GM19468 (cell line): ENCODE measurements around the gene EPHA2.
"Not testable (repeated sequence)": the region's sequence is repeated elsewhere in the genome, so short reads cannot be mapped to it uniquely, and the experiment has no call there.

Experiments
- ATAC-seq: cut with Tn5 transposase; IDR thresholded peaks from one replicate; pipeline ENCODE4 v1.9.1; 2021; ENCODE audit warnings: mild to moderate bottlenecking, moderate library complexity, moderate number of reproducible peaks; ENCODE audit not compliant: unreplicated experiment; ENCODE audit errors: extremely low read depth

The EPHA2 gene

DNA sequence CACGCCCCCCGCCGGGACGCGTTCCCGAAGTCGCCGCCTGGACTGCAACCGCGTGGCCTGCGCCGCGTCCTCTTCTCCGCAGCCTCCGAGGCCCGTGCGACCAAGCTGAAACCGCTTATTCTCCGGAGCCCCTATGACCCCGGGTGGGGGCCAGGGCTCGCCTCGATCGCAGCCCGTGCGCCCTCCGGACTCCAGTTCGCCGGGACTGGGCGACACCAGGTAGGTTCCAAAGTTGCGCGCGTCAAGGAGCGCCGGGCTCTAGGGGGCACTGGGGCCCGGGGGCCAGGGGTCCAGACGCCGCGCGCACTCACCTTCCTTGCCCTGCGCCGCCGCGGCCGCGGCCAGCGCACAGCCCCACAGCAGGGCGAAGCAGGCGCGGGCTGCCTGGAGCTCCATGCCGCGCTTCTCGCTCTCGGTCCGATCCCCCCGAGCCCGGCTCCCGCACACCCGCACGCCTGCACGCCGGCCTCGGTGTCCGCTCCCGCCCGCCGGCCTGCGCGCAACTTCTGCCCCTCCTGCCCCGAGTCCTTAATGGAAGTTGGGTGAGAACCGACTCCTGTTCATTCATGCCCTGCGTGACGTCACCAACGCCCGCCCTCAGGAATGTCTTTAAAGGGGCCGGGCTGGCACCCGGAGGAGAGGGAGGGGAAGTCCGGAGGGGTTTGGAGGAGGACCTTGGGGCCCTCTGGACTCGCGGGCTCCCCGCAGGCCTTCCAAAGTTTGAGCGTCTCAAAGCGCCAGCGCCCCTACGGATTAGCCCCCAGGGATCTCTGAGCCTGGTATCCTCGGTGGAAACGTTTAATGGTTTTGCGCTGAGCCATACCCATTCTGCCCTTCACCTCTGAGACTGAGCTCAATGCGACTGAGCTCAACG is at the start of gene EPHA2:
TSS of gene EPHA2 (minus strand) at position 533 of the 874 bp plus-strand sequence. CDS start at position 396, 137 bp downstream.
- ATAC-seq, result no peak

DNA sequence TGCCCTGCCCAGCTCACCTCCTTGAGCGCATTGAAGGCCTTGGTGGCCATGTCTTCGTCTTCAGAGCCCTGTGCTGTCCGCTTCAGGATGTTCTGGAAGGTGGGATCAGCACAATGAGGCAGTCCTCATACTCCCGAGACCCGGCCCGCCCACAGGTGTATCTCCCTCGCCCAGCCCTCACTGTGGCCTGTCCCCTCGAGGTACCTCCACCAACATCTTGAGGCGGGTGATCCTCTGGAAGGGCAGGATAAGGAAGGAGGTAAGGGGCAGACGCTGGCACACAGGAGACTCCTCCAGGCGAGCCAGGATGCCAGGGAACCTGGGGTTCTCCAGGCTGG is 49.4 kb upstream of the EPHA2 start:
- no peak for ATAC-seq

DNA sequence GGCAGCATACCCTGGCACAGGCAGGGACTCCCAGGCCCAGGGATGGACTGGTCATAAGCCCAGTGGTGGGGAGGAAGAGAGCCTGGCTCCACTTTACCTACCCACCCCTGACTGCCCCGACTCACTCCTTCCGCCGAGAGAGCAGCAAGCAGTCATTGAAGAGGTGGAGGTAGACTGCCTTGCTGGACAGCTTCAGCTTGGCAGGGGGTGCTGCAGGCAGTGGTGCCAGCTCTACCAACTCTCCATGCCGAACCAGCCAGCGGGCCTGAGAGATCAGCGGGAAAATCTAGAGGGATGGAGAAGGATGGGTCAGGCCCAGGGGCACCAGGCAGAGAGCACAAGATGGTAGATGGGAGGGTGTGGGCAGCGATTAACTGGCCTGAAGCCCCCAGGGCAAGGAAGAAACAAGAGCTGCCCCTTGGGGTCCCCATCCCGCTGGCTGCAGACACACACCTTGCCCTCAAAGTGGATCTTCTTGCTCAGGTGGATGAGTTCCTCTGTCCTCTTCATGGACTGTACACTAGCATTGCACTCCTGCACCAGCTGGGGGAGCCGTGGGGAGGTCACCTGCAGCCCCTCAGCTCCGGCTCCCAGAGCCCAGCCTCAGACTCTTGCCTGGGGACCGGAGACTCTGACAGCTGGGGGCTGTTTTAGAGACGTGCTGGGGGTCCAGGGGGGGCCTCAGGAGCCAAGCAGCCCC is 48.9 kb upstream of the EPHA2 start:
- ATAC-seq, result no peak

DNA sequence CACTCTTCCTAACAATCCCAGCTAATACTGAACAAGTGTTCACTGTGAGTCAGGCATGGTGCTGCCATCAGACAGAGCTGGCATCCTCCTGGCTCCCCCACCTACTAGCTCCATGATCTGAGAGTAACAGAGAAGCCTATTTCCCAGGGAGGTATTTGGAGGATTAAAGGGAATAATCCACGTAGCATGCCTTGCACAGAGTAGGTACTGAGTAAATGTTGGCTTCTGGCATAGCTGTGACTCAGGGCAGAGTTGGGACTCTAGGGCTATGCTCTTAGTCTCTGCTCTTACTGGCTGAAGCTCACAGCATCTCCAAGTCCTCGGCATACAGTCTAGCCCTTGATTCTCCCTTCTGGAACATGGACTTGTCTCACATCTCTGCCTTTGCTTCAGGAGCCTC is 48.3 kb upstream of the EPHA2 start:
- ATAC-seq, result no peak

DNA sequence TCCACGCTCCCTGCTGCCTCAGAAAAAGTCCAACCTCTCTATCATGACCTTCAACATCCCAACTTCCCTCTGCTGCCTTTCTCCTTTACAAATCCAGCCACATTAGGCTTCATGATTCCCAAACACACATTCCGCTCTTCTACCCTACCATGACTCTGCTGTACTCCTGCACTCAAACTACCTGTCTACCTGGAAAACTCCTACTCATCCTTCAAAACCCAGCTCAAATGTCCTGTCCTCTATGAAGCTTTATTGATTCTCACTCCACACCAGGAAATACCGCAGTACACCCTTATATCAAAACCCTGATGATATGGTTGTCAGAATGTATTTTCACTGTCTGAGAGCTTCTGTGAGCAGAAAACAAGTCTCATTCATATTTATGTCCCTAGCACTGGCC is 47.7 kb upstream of the EPHA2 start:
- no peak for ATAC-seq

DNA sequence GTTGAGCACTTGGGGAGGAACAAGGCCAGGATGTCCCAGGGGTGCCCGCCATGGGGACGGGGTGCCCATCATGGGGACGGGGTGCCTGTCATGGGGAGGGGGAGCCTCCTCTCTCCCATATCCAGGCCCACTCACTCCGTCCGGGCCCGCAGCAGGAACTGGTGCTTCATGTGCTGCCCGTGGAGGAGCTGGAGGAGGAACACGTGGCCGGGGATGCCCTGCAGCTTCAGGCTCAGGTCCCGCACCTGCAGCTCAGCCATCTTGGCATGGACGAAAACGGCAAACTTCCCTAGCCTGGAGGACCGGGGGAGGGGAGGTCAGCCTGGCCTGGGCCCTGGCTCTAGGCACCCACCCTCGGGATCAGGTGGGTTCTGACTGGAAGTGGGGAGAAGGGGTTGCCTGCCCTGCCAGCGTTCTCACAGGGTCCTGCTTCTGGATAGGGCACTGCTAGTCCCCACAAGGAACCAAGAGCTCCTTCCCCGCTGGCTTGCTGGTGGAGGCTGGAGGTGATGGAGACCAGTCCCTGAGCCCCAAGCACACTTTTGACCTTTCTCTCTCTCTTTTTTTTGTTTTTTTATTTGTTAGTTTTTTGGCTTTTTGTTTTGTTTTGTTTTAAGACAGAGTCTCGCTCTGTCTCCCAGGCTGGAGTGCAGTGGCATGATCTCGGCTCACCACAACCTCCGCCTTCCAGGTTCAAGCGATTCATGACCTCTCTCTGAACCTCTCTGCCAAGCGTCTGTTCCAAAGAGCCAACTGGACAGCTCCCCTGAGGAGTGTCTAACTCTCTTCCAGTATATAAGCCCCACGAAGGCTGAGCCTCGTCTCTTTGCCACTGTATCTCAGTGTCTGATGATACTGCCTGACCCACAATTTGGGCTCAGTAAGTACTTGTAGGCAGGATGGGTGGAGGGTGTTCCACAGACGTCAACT is 46.7 kb upstream of the EPHA2 start:
- ATAC-seq, result no peak

DNA sequence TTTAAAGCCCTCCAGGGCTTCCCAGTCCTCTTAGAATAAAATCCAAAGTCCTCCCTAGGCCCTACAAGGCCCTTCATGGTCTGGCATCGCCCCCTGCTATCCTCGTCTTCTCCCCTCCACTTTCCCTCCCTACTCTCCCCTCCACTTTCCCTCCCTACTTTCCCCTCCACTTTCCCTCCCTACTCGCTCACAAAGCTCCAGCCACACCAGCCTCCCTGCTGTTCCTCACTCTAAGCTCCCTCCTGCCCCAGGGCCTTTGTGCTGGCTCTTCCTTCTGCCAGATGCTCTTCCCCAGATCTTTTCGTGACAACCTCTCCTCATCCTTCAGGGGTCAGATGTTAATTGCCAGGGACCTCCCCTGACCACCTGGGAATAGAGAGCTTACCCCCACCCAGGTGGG is 43.8 kb upstream of the EPHA2 start:
- ATAC-seq, result no peak

DNA sequence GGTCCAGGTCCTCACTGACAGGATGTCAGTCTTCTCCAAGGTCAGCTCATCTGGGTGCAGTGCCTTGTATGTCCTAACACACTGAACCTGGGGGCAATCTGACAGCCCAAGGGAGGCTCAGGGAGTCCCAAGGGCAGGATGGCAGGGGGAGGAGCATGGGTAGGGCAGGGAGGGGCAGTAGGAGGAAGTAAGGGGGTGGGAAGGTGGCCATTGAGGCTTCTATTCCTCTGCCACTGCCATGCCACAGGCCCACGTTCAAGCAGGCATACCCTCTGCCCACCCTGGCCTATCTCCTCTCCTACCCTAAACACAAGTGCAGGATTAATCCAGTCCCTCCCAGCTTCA is 43.3 kb upstream of the EPHA2 start:
- ATAC-seq, result no peak

DNA sequence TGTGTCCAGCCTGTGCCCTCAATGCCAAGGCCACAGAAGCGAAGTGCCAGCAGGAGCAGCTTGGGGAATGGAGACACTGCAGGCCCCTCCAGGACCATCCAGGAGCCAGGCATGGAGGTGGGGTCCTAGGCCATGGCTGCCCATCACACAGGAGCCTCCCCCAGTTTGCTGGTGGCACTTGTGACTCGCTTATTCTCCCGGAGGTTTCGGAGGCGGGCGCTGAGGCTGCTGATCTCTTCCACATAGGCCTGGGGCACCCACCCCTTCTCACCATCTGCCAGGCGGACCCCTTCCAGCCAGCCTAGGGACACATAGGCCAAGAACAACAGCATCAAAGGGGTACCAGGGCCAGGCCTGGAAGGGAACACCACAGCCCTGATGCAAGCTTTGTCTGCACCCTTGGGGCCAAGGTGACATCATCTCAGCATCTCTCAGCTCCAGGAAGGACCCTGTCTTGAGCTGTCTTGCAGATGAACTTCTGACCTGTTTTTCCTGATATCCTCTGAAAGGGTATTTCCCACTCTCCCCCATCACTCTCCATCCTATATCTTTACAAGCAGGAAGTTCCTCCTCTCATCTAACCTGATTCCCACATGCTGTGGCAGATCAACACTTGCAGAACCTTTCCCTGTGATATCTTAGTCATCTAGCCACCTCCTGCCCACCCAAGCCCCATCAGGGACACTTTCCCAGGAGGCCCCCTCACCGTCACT is 42.7 kb upstream of the EPHA2 start:
- no peak for ATAC-seq

DNA sequence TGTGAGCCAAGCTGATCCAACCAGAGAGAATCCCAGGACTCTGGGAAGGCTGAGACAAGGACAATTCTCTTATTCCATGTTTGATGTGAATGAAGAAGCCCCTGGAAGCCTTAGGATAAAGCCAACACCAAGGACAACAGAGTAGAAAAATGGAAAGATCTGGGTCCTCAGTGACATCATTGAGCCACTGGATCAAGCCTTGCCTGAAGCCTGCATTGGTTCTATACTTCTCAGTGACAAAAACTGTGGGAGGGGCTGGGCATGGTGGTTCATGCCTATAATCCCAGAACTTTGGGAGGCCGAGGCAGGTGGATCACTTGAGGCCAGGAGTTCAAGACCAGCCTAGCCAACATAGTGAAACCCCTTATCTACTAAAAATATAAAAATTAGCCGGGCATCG is 41.0 kb upstream of the EPHA2 start:
- no peak for ATAC-seq

DNA sequence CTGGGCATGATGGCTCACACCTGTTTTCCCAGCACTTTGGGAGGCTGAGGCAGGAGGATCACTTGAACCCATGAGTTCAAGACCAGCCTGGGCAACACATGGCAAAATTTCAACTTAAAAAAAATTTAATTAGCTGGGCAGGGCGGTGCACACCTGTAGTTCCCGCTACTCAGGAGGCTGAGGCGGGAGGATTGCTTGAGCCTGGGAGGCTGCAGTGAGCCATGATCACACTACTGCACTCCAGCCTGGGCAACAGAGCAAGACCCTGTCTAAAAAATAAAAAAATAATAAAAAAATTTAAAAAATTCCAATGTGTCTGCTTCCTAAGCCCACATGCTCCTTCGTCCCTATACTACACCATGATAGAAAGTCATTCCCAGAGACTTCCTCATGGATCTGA is 40.3 kb upstream of the EPHA2 start:
- not testable (repeated sequence) for ATAC-seq

DNA sequence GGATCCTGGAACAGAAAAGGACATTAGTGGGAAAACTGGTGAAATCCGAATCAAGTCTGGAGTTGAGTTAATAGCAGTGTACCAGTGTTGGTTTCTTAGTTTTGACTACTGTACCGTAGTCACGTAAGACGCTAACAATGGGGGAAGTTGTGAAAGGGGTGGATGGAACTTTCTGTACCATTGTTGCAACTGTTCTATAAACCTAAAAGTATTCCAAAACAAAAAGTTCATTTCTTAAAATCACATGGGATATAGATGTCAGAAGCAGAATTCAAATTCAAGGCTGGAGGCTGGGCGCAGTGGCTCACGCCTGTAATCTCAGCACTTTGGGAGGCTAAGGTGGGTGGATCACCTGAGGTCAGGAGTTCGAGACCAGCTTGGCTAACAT is 39.6 kb upstream of the EPHA2 start:
- ATAC-seq, result no peak

DNA sequence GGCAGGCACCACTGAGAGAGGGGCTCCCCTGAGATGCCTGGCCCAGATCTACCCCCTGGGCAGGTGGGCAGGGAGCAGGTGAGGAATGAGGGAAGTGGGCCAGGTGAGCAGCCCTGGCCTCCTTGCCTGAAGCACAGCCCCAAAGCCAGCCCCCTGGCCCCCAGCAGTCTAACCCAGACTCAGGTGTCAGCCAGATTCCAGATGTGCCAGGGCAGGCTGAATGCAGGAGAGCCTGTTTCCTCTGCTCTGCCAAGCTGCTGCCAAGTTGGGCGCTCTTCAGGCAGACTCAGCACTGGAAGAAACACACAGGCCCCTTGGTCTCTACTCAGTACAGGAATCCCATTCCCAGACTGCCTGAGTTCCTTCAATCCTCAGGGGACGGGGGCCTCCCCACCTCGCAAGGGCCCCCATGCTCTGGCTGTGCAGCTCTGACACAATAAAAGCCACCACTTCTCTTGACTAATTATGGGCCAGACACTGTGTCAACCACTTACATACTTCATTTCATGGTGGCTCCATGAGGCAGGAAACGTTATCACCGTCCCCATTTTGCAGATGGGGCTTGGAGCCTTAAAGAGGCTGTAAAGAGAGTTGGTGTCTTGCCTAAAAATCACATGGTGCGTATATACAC is 36.2 kb upstream of the EPHA2 start:
- no peak for ATAC-seq

DNA sequence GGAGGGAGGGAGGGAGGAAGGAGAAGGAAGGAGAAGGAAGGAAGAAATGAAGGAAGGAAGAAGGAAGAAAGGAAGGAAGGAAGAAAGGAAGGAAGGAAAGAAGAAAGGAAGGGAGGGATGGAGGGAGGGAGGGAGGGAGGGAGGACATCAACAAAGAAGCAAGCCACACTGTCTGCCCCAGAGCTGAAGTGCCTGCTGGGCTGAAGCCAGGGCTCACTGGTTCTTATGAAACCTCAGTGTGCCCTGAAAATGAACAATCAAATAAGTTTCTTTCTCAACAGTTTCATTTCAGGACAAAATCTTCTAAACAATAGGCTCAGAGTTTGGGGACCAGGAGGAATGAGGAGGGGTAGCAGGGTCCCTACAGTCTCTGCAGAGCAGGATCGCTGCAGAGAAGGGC is 35.4 kb upstream of the EPHA2 start:
- no peak for ATAC-seq

DNA sequence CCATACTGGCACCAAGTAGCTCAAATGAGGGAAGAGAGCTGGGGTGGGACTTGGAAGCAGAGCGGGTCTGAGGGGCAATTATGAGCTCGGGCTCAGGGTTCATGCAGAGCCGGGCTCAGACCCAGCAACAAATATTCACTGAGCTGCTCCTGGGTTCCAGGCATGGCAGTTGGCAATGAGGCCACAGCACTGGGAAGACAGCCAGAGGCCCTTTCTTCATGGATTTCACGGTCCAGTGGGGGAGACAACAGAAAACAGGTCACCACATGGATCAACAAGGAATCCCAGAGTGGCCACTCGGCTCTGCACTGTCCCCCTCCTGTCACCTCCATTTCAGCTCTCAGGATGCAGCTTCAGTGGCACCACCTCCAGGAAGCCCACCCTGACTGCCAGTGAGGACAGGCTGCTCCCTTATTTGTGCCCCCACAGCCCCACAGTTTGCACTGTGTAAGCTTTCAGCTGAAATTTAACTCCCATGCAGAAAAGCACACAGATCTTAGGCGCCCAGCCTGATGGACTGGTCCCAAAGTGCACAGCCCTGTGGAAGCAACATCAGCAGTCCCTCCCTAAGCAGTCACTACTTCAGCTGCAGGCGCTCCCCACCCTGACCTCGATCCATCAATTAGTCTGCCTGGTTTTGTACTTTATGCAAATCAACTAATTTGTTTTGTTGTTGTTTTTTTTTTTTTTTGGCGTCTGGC is 34.2 kb upstream of the EPHA2 start:
- ATAC-seq, result no peak

DNA sequence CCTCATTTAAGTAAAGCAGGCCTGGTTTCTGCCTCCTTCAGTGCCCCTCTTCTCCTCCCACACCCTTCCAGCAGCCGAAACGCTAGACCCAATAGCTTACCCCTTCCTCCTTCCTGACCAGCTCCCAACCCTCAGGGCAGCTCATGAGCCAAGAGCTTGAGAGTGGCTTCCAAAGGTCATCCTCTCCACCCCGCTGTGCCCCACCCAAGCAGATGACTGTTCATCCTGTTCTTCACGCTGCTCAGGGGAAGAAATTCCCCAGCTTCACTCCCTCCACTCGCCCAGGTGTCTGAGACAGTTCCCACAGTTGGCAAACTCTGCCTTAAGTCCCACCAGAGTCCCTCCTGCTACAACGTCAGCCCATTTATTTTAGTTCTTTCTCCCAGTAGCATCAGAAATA is 33.1 kb upstream of the EPHA2 start:
- no peak for ATAC-seq

DNA sequence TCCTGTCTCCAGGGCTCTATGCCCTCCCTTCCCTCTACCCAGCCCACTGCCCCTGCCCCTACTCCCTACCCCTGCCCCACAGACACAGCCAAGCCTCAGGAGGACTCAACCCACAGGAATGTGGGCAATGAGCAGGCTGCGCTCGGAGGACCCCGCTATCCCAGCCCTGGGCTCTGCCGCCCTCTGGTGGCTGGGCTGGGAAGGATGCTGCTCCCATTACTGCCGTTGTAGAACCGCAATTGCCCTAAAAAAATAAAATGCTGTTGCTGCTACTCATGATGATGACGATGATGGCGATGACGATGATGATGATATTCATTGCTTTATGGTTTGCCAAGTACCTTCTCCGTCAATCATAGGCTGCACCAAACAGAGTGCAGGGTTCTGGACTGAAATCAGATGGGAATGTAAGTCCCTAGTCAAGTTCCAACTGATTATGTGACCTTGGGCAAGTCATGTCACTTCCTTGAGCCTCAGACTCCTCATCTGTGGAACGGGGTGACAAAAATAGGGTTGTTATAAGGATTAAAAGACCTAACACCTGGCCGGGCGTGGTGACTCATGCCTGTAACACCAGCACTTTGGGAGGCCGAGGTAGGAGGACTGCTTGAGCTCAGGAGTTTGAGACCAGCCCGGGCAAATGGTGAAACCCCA is 32.0 kb upstream of the EPHA2 start:
- ATAC-seq, result no peak

DNA sequence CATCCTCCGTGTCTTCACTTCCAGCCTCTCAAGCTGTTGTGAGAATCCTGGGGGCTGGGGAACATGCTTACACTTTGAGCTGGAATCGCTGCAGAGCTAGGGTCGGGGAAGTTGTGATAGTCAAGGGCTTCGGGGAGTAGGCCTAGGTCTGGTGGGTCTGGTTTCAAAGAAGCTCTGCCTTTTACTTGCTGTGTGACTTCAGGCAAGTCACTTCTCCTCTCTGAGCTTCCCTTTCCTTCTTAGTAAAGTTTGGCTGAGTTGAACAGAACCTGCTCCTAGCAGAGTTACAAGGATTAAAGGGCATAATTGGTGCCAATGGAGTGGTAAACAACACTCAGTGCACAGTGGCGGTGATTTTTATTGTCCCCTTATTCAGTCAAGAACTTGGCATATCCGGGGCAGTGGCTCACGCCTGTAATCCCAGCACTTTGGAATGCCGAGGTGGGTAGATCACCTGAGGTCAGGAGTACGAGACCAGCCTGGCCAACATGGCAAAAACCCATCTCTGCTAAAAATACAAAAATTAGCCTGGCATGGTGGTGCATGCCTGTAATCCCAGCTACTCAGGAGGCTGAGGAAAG is 30.9 kb upstream of the EPHA2 start:
- no peak for ATAC-seq
